Common myeloid progenitor, CD34-positive (primary cell): ENCODE measurements around the gene POU1F1.

ENCODE experiments used
- CTCF ChIA-PET: fragments of 350-600 bp; sonication (Branson Sonifier 250); formaldehyde crosslinking; loops from one replicate; lab custom pipeline; 2021; ENCODE audit warnings: antibody characterized with exemption; lab: Charles Lee
- POLR2A ChIA-PET: fragments of 350-600 bp; sonication (Branson Sonifier 250); formaldehyde crosslinking; loops from one replicate; lab custom pipeline; 2021; ENCODE audit warnings: antibody characterized with exemption; lab: Charles Lee
- DNase-seq, 3 donors: peaks; one replicate each; pipeline versions ENCODE4 v3.0.0 to v3.0.0-alpha.2; 2013
- H3K27ac ChIP-seq, 2 experiments: 1 replicate in 1 of 2; 2 replicates in 1 of 2; pipeline ENCODE4 v1.7.0; 2013; ENCODE audit warnings: inconsistent platforms in 2 of 2, low read length in 2 of 2, mild to moderate bottlenecking in 2 of 2, low read depth in 1 of 2, moderate library complexity in 1 of 2; ENCODE audit not compliant: severe bottlenecking in 2 of 2, insufficient read depth in 1 of 2, poor library complexity in 1 of 2
- H3K27me3 ChIP-seq, 5 experiments: replicated peaks in 2 of 5; 1 replicate in 3 of 5; 2 replicates in 2 of 5; pipeline versions ENCODE4 v1.6.1 to v1.7.0; 2013; ENCODE audit warnings: low read length in 4 of 5, mild to moderate bottlenecking in 2 of 5, moderate library complexity in 2 of 5, inconsistent platforms in 1 of 5; ENCODE audit not compliant: insufficient read depth in 5 of 5, control insufficient read depth in 4 of 5
- H3K36me3 ChIP-seq, 4 experiments: 1 replicate in 2 of 4; 2 replicates in 2 of 4; pipeline versions ENCODE4 v1.6.1 to v1.7.0; 2013; ENCODE audit warnings: low read length in 3 of 4, control low read depth in 1 of 4, mild to moderate bottlenecking in 1 of 4; ENCODE audit not compliant: control insufficient read depth in 4 of 4, insufficient read depth in 4 of 4
- H3K4me1 ChIP-seq, 4 experiments: 1 replicate in 3 of 4; 2 replicates in 1 of 4; pipeline versions ENCODE4 v1.6.1 to v1.7.1; 2013; ENCODE audit warnings: low read length in 3 of 4, mild to moderate bottlenecking in 3 of 4, control low read depth in 1 of 4, inconsistent platforms in 1 of 4, moderate library complexity in 1 of 4; ENCODE audit not compliant: control insufficient read depth in 4 of 4, insufficient read depth in 4 of 4; ENCODE audit errors: control extremely low read depth in 1 of 4
- H3K4me3 ChIP-seq, 7 experiments: 1 replicate in 4 of 7; 2 replicates in 3 of 7; pipeline versions ENCODE4 v1.5.1 to v1.7.0; 2013; ENCODE audit warnings: mild to moderate bottlenecking in 7 of 7, low read length in 6 of 7, moderate library complexity in 6 of 7, inconsistent platforms in 2 of 7, low read depth in 2 of 7, control low read depth in 1 of 7; ENCODE audit not compliant: insufficient read depth in 4 of 7, control insufficient read depth in 1 of 7; ENCODE audit errors: extremely low read depth in 1 of 7
- H3K9me3 ChIP-seq, 5 experiments: 1 replicate in 4 of 5; 2 replicates in 1 of 5; pipeline versions ENCODE4 v1.6.1 to v1.7.1; 2013; ENCODE audit warnings: low read length in 4 of 5, mild to moderate bottlenecking in 2 of 5, inconsistent platforms in 1 of 5, low read depth in 1 of 5, moderate library complexity in 1 of 5; ENCODE audit not compliant: control insufficient read depth in 4 of 5, insufficient read depth in 2 of 5; ENCODE audit errors: control extremely low read depth in 1 of 5
- WGBS: methylation state at CpG from one replicate; pipeline ENCODE4 v1.1.5; 2013; ENCODE audit not compliant: insufficient coverage; 5-methylcytosine and 5-hydroxymethylcytosine counted together

Gene POU1F1

GRCh38 chr3:87233805-87234204 lies 42.6 kb downstream of the POU1F1 start:
- Histone ChIP-seq H3K4me1 (peaks cover 0 to 7% (median 0%) of the 10 kb centered on the region in 4 experiments), H3K27ac (no peak overlapping the region), H3K4me3 (no peak overlapping the region), H3K36me3 (peaks cover 0 to 25% (median 7%) of the 10 kb centered on the region in 4 experiments), H3K27me3 (no peaks in the 10 kb centered on the region), H3K9me3 (peaks cover 0 to 4% (median 2%) of the 10 kb centered on the region in 5 experiments)
- CTCF ChIA-PET: interaction anchor here (0.6 to 3.0 kb wide), 2 partner anchors 26 to 40 kb away, joined by 3 to 8 read pairs; no protein-coding TSS in a partner anchor
- no peak for DNase-seq
- POLR2A ChIA-PET: no interaction called here
- 60% methylated on average over 1 of the region's 1 CpG for WGBS

- Histone ChIP-seq H3K27ac (no peak overlapping the region), H3K4me3 (no peak overlapping the region), H3K36me3 (peaks cover 0 to 7% (median 0%) of the 10 kb centered on the region in 4 experiments), H3K9me3 (no peaks in the 10 kb centered on the region), H3K27me3 (no peaks in the 10 kb centered on the region), H3K4me1 (peaks cover 4 to 25% (median 12%) of the 10 kb centered on the region in 4 experiments)
- POLR2A ChIA-PET: no interaction called here
- CTCF ChIA-PET: no interaction called here
- no CpG with 5 or more reads among the region's 1 CpG for WGBS
- DNase-seq: no peak
These were observed 47.3 kb downstream of the POU1F1 start for GRCh38 chr3:87229113-87229512.

- Histone ChIP-seq H3K36me3 (peaks cover 0 to 7% (median 0%) of the 10 kb centered on the region in 4 experiments), H3K27ac (no peak overlapping the region), H3K9me3 (no peaks in the 10 kb centered on the region), H3K4me1 (peaks cover 4 to 25% (median 12%) of the 10 kb centered on the region in 4 experiments), H3K4me3 (peak overlapping the region in 6 of 7 experiments; percentile 80 to 99 (median 90)), H3K27me3 (no peaks in the 10 kb centered on the region)
- ChIA-PET POLR2A (no interaction called here), CTCF (interaction anchor here (0.7 kb wide), 1 partner anchor 123 kb away, joined by 3 read pairs; no protein-coding TSS in a partner anchor)
- DNase-seq: no peak
- WGBS: 88% methylated on average over 1 of the region's 1 CpG
These were observed 48.1 kb downstream of the POU1F1 start for GRCh38 chr3:87228316-87228715.

GRCh38 chr3:87227835-87228144 lies 48.6 kb downstream of the POU1F1 start:
- H3K4me3 ChIP-seq: peak overlapping the region; percentile 80 to 99 (median 91)
- no peaks in the 10 kb centered on the region for H3K9me3 ChIP-seq
- POLR2A ChIA-PET: no interaction called here
- DNase-seq: no peak
- H3K36me3 ChIP-seq: peaks cover 0 to 7% (median 0%) of the 10 kb centered on the region in 4 experiments
- 0% methylated on average over 2 of the region's 3 CpGs for WGBS
- H3K4me1 ChIP-seq: peaks cover 4 to 25% (median 12%) of the 10 kb centered on the region in 4 experiments
- CTCF ChIA-PET: no interaction called here
- peak overlapping the region; percentile 93 to 96 for H3K27ac ChIP-seq
- no peaks in the 10 kb centered on the region for H3K27me3 ChIP-seq

- Histone ChIP-seq H3K27ac (peak within 1 kb of the TSS; percentile 93 to 96), H3K9me3 (no peaks in the 10 kb centered on the region), H3K4me3 (peak within 1 kb of the TSS; percentile 80 to 99 (median 91)), H3K36me3 (peaks cover 0 to 7% (median 0%) of the 10 kb centered on the region in 4 experiments), H3K4me1 (peaks cover 4 to 25% (median 12%) of the 10 kb centered on the region in 4 experiments), H3K27me3 (no peaks in the 10 kb centered on the region)
- WGBS: 0% methylated on average over 54 of the region's 59 CpGs
- ChIA-PET CTCF (no interaction called here), POLR2A (no interaction called here)
- peak; percentile 94 to 98 (median 97) for DNase-seq
These were observed 49.1 kb downstream of the POU1F1 start, which contains the start of gene CHMP2B for GRCh38 chr3:87227104-87227834. TSS of gene CHMP2B (plus strand) at chr3:87227309. CDS start at chr3:87227523, 214 bp downstream.

- no peak for DNase-seq
- H3K9me3 ChIP-seq: no peaks in the 10 kb centered on the region
- H3K4me3 ChIP-seq: no peak overlapping the region
- H3K36me3 ChIP-seq: no peaks in the 10 kb centered on the region
- WGBS: 88% methylated on average over 2 of the region's 5 CpGs
- no peaks in the 10 kb centered on the region for H3K27me3 ChIP-seq
- CTCF ChIA-PET: interaction anchor here (1.1 to 1.6 kb wide), 3 partner anchors 14 to 35 kb away, joined by 3 to 5 read pairs (median 3); no protein-coding TSS in a partner anchor
- POLR2A ChIA-PET: no interaction called here
- H3K27ac ChIP-seq: no peak overlapping the region
- peaks cover 4 to 25% (median 12%) of the 10 kb centered on the region in 4 experiments for H3K4me1 ChIP-seq
These were observed 50.7 kb downstream of the POU1F1 start for GRCh38 chr3:87225659-87226058.

GRCh38 chr3:87219611-87220010 lies 56.8 kb downstream of the POU1F1 start:
- no peak for DNase-seq
- H3K27me3 ChIP-seq: no peaks in the 10 kb centered on the region

More at GRCh38 chr3:87219611-87220010, 56.8 kb downstream of the POU1F1 start:
- ChIA-PET CTCF (no interaction called here), POLR2A (no interaction called here)
- no peaks in the 10 kb centered on the region for H3K9me3 ChIP-seq
- no peak overlapping the region for H3K27ac ChIP-seq
- WGBS: 97% methylated on average over 2 of the region's 2 CpGs
- no peaks in the 10 kb centered on the region for H3K36me3 ChIP-seq
- H3K4me3 ChIP-seq: no peak overlapping the region
- no peaks in the 10 kb centered on the region for H3K4me1 ChIP-seq
